K562 (cell line): ENCODE measurements around the gene CAPZB.

Experiments used
- BHLHE40 ChIP-seq: IDR thresholded peaks from 2 replicates; pipeline ENCODE4 v1.6.1; 2011; ENCODE audit warnings: low read length, improper control_type of control experiment
- EHMT2 ChIP-seq: fragments of 450-650 bp; IDR thresholded peaks from 2 replicates; pipeline ENCODE4 v1.6.1; 2018; ENCODE audit warnings: antibody characterized with exemption
- EP300 ChIP-seq: IDR thresholded peaks from 2 replicates; pipeline ENCODE4 v1.6.1; 2012; ENCODE audit warnings: low read length, improper control_type of control experiment
- HNRNPLL ChIP-seq: fragments of 200-400 bp; formaldehyde crosslinking; IDR thresholded peaks from 2 replicates; pipeline ENCODE4 v1.6.1; 2017; ENCODE audit warnings: low read length, low read depth, mild to moderate bottlenecking; ENCODE audit not compliant: poor library complexity, severe bottlenecking
- KDM5B ChIP-seq: fragments of 200-600 bp; sonication (generic); IDR thresholded peaks from 2 replicates; pipeline ENCODE4 v1.6.1; 2012; ENCODE audit warnings: low read depth, mild to moderate bottlenecking, moderate library complexity, low read length, control low read depth, inconsistent platforms; ENCODE audit not compliant: insufficient replicate concordance
- NFIC ChIP-seq: fragments of 450-650 bp; IDR thresholded peaks from 2 replicates; pipeline ENCODE4 v1.6.1; 2017; ENCODE audit warnings: mild to moderate bottlenecking, inconsistent platforms
- POLR2A ChIP-seq: fragments of 450-650 bp; conservative IDR thresholded peaks from 2 replicates; pipeline ENCODE4 v1.6.1; 2016
- RBM39 ChIP-seq: fragments of 200-400 bp; formaldehyde crosslinking; optimal IDR thresholded peaks from 2 replicates; pipeline ENCODE3; 2018; ENCODE audit warnings: low read depth, low read length
- ZNF274 ChIP-seq: IDR thresholded peaks from 2 replicates; pipeline ENCODE4 v1.6.1; 2011; ENCODE audit warnings: low read depth, mild to moderate bottlenecking, low read length, moderate library complexity, borderline replicate concordance
- TF ChIP-seq, protein P1 (sequence below): fragments of 450-650 bp; IDR thresholded peaks from 2 replicates; pipeline ENCODE4 v1.7.1; 2018; ENCODE audit warnings: mild to moderate bottlenecking, low read depth; ENCODE audit not compliant: partially characterized antibody
- TF ChIP-seq, protein P2 (sequence below), 3 experiments: IDR thresholded peaks in 2 of 3; conservative IDR thresholded peaks in 1 of 3; 2 replicates each; pipeline ENCODE4 v1.5.1; 2011 to 2012; ENCODE audit warnings: low read length in 3 of 3, mild to moderate bottlenecking in 3 of 3, control low read depth in 2 of 3, improper control_type of control experiment in 1 of 3, inconsistent platforms in 1 of 3, low read depth in 1 of 3, mixed read lengths in 1 of 3, moderate library complexity in 1 of 3; ENCODE audit not compliant: insufficient read depth in 2 of 3
- TF ChIP-seq, protein P3 (sequence below): sonication (generic); formaldehyde crosslinking; IDR thresholded peaks from 2 replicates; pipeline ENCODE4 v1.8.0; 2022; ENCODE audit warnings: missing genetic modification reagents, mild to moderate bottlenecking, borderline replicate concordance
- TF ChIP-seq, protein P4 (sequence below): fragments of 450-650 bp; formaldehyde crosslinking; IDR thresholded peaks from 2 replicates; pipeline ENCODE4 v1.4.0; 2020; ENCODE audit warnings: mild to moderate bottlenecking, mixed read lengths
- TF ChIP-seq, protein P5 (sequence below), 2 experiments: IDR thresholded peaks; 2 replicates each; pipeline ENCODE4 v1.6.1; 2012; ENCODE audit warnings: improper control_type of control experiment in 2 of 2, low read depth in 2 of 2, low read length in 2 of 2, borderline replicate concordance in 1 of 2

DNA sequence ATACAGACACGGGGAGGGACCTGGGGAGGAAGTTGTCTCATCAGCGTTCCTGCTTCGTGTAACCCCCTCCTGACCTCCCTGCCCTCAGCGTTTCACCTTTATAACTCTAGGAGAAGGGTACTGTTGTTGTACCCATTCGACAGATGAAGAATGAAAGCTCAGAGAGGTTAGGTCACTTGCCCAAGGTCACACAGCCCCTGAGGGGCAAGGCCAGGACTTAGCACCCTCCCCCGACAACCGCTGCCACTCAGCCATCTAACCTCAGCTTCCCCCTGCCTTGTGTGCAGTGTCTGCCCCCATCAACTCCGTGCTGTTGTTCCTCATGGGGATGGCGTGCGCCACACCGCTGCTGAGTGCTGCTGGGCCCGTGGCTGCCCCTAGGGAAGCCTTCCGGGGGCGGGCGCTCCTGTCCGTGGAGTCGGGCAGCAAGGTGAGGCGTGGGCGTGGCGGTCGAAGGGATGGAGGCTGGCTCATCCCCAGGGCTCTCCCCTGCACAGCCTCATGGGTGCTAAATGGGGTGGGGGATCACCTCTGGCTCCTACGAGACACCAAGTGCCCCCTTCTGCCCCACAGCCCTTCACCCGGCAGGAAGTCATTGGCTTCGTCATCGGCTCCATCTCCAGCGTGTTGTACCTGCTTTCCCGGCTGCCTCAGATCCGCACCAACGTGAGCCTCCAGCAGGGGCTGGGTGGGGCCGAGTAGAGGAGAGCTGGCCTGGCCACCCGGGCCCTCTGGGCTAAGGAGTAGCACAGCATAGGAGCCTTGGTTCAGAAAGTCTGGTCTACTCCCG is 159.2 kb downstream of the CAPZB start:
- TF ChIP-seq, protein P1, sequence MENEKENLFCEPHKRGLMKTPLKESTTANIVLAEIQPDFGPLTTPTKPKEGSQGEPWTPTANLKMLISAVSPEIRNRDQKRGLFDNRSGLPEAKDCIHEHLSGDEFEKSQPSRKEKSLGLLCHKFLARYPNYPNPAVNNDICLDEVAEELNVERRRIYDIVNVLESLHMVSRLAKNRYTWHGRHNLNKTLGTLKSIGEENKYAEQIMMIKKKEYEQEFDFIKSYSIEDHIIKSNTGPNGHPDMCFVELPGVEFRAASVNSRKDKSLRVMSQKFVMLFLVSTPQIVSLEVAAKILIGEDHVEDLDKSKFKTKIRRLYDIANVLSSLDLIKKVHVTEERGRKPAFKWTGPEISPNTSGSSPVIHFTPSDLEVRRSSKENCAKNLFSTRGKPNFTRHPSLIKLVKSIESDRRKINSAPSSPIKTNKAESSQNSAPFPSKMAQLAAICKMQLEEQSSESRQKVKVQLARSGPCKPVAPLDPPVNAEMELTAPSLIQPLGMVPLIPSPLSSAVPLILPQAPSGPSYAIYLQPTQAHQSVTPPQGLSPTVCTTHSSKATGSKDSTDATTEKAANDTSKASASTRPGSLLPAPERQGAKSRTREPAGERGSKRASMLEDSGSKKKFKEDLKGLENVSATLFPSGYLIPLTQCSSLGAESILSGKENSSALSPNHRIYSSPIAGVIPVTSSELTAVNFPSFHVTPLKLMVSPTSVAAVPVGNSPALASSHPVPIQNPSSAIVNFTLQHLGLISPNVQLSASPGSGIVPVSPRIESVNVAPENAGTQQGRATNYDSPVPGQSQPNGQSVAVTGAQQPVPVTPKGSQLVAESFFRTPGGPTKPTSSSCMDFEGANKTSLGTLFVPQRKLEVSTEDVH = no peak
- no peak for TF ChIP-seq NFIC
- TF ChIP-seq, protein P2, sequence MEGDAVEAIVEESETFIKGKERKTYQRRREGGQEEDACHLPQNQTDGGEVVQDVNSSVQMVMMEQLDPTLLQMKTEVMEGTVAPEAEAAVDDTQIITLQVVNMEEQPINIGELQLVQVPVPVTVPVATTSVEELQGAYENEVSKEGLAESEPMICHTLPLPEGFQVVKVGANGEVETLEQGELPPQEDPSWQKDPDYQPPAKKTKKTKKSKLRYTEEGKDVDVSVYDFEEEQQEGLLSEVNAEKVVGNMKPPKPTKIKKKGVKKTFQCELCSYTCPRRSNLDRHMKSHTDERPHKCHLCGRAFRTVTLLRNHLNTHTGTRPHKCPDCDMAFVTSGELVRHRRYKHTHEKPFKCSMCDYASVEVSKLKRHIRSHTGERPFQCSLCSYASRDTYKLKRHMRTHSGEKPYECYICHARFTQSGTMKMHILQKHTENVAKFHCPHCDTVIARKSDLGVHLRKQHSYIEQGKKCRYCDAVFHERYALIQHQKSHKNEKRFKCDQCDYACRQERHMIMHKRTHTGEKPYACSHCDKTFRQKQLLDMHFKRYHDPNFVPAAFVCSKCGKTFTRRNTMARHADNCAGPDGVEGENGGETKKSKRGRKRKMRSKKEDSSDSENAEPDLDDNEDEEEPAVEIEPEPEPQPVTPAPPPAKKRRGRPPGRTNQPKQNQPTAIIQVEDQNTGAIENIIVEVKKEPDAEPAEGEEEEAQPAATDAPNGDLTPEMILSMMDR (IDR thresholded peaks at IDR 0.05 in 2 of 3, conservative IDR thresholded peaks at IDR 0.05 in 1 of 3; ENCODE audit: insufficient read depth in 2 of 3, low read depth in 1 of 3, low read length in 3 of 3) = no peak
- TF ChIP-seq POLR2A = no peak
- TF ChIP-seq, protein P3, sequence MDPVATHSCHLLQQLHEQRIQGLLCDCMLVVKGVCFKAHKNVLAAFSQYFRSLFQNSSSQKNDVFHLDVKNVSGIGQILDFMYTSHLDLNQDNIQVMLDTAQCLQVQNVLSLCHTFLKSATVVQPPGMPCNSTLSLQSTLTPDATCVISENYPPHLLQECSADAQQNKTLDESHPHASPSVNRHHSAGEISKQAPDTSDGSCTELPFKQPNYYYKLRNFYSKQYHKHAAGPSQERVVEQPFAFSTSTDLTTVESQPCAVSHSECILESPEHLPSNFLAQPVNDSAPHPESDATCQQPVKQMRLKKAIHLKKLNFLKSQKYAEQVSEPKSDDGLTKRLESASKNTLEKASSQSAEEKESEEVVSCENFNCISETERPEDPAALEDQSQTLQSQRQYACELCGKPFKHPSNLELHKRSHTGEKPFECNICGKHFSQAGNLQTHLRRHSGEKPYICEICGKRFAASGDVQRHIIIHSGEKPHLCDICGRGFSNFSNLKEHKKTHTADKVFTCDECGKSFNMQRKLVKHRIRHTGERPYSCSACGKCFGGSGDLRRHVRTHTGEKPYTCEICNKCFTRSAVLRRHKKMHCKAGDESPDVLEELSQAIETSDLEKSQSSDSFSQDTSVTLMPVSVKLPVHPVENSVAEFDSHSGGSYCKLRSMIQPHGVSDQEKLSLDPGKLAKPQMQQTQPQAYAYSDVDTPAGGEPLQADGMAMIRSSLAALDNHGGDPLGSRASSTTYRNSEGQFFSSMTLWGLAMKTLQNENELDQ (CRISPR knock-in tag) = no peak
- no peak for TF ChIP-seq BHLHE40
- TF ChIP-seq HNRNPLL = no peak
- TF ChIP-seq, protein P4, sequence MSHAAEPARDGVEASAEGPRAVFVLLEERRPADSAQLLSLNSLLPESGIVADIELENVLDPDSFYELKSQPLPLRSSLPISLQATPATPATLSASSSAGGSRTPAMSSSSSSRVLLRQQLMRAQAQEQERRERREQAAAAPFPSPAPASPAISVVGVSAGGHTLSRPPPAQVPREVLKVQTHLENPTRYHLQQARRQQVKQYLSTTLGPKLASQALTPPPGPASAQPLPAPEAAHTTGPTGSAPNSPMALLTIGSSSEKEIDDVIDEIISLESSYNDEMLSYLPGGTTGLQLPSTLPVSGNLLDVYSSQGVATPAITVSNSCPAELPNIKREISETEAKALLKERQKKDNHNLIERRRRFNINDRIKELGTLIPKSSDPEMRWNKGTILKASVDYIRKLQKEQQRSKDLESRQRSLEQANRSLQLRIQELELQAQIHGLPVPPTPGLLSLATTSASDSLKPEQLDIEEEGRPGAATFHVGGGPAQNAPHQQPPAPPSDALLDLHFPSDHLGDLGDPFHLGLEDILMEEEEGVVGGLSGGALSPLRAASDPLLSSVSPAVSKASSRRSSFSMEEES = no peak
- TF ChIP-seq, protein P5, sequence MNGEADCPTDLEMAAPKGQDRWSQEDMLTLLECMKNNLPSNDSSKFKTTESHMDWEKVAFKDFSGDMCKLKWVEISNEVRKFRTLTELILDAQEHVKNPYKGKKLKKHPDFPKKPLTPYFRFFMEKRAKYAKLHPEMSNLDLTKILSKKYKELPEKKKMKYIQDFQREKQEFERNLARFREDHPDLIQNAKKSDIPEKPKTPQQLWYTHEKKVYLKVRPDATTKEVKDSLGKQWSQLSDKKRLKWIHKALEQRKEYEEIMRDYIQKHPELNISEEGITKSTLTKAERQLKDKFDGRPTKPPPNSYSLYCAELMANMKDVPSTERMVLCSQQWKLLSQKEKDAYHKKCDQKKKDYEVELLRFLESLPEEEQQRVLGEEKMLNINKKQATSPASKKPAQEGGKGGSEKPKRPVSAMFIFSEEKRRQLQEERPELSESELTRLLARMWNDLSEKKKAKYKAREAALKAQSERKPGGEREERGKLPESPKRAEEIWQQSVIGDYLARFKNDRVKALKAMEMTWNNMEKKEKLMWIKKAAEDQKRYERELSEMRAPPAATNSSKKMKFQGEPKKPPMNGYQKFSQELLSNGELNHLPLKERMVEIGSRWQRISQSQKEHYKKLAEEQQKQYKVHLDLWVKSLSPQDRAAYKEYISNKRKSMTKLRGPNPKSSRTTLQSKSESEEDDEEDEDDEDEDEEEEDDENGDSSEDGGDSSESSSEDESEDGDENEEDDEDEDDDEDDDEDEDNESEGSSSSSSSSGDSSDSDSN (IDR thresholded peaks at IDR 0.05; ENCODE audit: borderline replicate concordance in 1 of 2, low read depth in 2 of 2, low read length in 2 of 2) = no peak
- TF ChIP-seq ZNF274 = no peak
- no peak for TF ChIP-seq KDM5B
- no peak for TF ChIP-seq EP300
- TF ChIP-seq EHMT2 = no peak
- no peak for TF ChIP-seq RBM39
